CD4-positive, alpha-beta T cell treated with Interleukin-15 for 1 hour (primary cell): ENCODE data around the gene MAP4K3.
"Not testable (repeated sequence)": the region's sequence is repeated elsewhere in the genome, so short reads cannot be mapped to it uniquely, and the experiment has no call there.

ENCODE experiments used
- DNase-seq: peaks from one replicate; pipeline ENCODE4 v3.0.0-alpha.2; 2020

The MAP4K3 gene

GRCh38 chr2:39362595-39362994 is 74.5 kb downstream of the MAP4K3 start:
- DNase-seq, result no peak

- no peak for DNase-seq
These were observed 75.6 kb downstream of the MAP4K3 start for GRCh38 chr2:39361511-39361910.

- not testable (repeated sequence) for DNase-seq
These were observed 76.7 kb downstream of the MAP4K3 start for GRCh38 chr2:39360342-39360741.

GRCh38 chr2:39359453-39360038 is 77.5 kb downstream of the MAP4K3 start:
- DNase-seq, result no peak

- DNase-seq, result no peak
These were observed 80.0 kb downstream of the MAP4K3 start for GRCh38 chr2:39356922-39357639.

- no peak for DNase-seq
These were observed 86.4 kb downstream of the MAP4K3 start for GRCh38 chr2:39350658-39351057.

- no peak for DNase-seq
These were observed 98.6 kb downstream of the MAP4K3 start for GRCh38 chr2:39338502-39338901.

GRCh38 chr2:39335930-39336329 is 101.2 kb downstream of the MAP4K3 start:
- no peak for DNase-seq

GRCh38 chr2:39334978-39335377 is 102.1 kb downstream of the MAP4K3 start:
- DNase-seq, result no peak

- no peak for DNase-seq
These were observed 102.6 kb downstream of the MAP4K3 start for GRCh38 chr2:39334529-39334928.

GRCh38 chr2:39326644-39327043 is 110.4 kb downstream of the MAP4K3 start:
- no peak for DNase-seq

- no peak for DNase-seq
These were observed 111.1 kb downstream of the MAP4K3 start for GRCh38 chr2:39325966-39326365.

GRCh38 chr2:39321056-39322035 is 115.7 kb downstream of the MAP4K3 start:
- DNase-seq, result not testable (repeated sequence)

- no peak for DNase-seq
These were observed 116.9 kb downstream of the MAP4K3 start for GRCh38 chr2:39320162-39320561.

- no peak for DNase-seq
These were observed 123.5 kb downstream of the MAP4K3 start for GRCh38 chr2:39313575-39313974.

GRCh38 chr2:39311469-39311868 is 125.6 kb downstream of the MAP4K3 start:
- no peak for DNase-seq

GRCh38 chr2:39308778-39309177 is 128.3 kb downstream of the MAP4K3 start:
- DNase-seq, result no peak

- DNase-seq, result no peak
These were observed 130.5 kb downstream of the MAP4K3 start for GRCh38 chr2:39306626-39307025.

- no peak for DNase-seq
These were observed 132.4 kb downstream of the MAP4K3 start for GRCh38 chr2:39304729-39305128.

GRCh38 chr2:39304200-39304599 is 132.9 kb downstream of the MAP4K3 start:
- no peak for DNase-seq

- DNase-seq, result no peak
These were observed 135.7 kb downstream of the MAP4K3 start for GRCh38 chr2:39301352-39301751.

GRCh38 chr2:39300044-39300978 is 136.8 kb downstream of the MAP4K3 start:
- no peak for DNase-seq
